SK-N-SH treated with all-trans-retinoic acid at 6 μM for 48 hours (cell line): ENCODE results near the gene FRAS1.

ENCODE experiments used
- ATAC-seq: fragments of 200-7000 bp; cut with Tn5 transposase; 3 replicates; pipeline ENCODE4 v1.9.1; 2020; ENCODE audit warnings: mild to moderate bottlenecking, moderate library complexity
- ARNTL ChIP-seq: fragments of 450-650 bp; formaldehyde crosslinking; IDR thresholded peaks from 2 replicates; pipeline ENCODE4 v1.5.0; 2020; ENCODE audit warnings: low read depth, mild to moderate bottlenecking, moderate library complexity, borderline replicate concordance
- BACH2 ChIP-seq: fragments of 250-450 bp; sonication (Bioruptor Pico); IDR thresholded peaks from 2 replicates; pipeline ENCODE4 v1.9.0; 2021; ENCODE audit warnings: mild to moderate bottlenecking, borderline replicate concordance
- CSDC2 ChIP-seq: fragments of 250-450 bp; sonication (Bioruptor Pico); IDR thresholded peaks from 2 replicates; pipeline ENCODE4 v1.5.0; 2020; ENCODE audit warnings: mild to moderate bottlenecking, moderate library complexity
- CSRNP3 ChIP-seq: fragments of 250-450 bp; sonication (Bioruptor Pico); IDR thresholded peaks from 2 replicates; pipeline ENCODE4 v1.5.1; 2021; ENCODE audit warnings: mild to moderate bottlenecking, moderate library complexity
- ESRRG ChIP-seq: fragments of 250-450 bp; sonication (Bioruptor Pico); IDR thresholded peaks from 2 replicates; pipeline ENCODE4 v1.6.1; 2021; ENCODE audit warnings: mild to moderate bottlenecking
- GLIS3 ChIP-seq: fragments of 250-450 bp; sonication (Bioruptor Pico); IDR thresholded peaks from 2 replicates; pipeline ENCODE4 v1.5.0; 2020; ENCODE audit warnings: mild to moderate bottlenecking, moderate library complexity
- ISL1 ChIP-seq: fragments of 250-450 bp; sonication (Bioruptor Pico); IDR thresholded peaks from 2 replicates; pipeline ENCODE4 v2.1.2; 2022; ENCODE audit warnings: mild to moderate bottlenecking, moderate library complexity
- POU6F1 ChIP-seq: fragments of 250-450 bp; sonication (Bioruptor Pico); IDR thresholded peaks from 2 replicates; pipeline ENCODE4 v1.8.0; 2021; ENCODE audit warnings: low read depth, mild to moderate bottlenecking, moderate library complexity, borderline replicate concordance
- SNAI2 ChIP-seq: fragments of 250-450 bp; sonication (Bioruptor Pico); IDR thresholded peaks from 2 replicates; pipeline ENCODE4 v1.5.0; 2020; ENCODE audit warnings: mild to moderate bottlenecking, moderate library complexity
- TCF4 ChIP-seq: fragments of 250-450 bp; sonication (Bioruptor Pico); IDR thresholded peaks from 2 replicates; pipeline ENCODE4 v1.8.0; 2021; ENCODE audit warnings: mild to moderate bottlenecking, moderate library complexity, borderline replicate concordance
- TOX ChIP-seq: fragments of 250-450 bp; sonication (Bioruptor Pico); IDR thresholded peaks from 2 replicates; pipeline ENCODE4 v1.8.0; 2021; ENCODE audit warnings: mild to moderate bottlenecking, moderate library complexity, borderline replicate concordance
- TSHZ2 ChIP-seq: fragments of 250-450 bp; sonication (Bioruptor Pico); IDR thresholded peaks from 2 replicates; pipeline ENCODE4 v1.5.0; 2020; ENCODE audit warnings: mild to moderate bottlenecking, moderate library complexity
- ZC3H10 ChIP-seq: fragments of 250-450 bp; sonication (Bioruptor Pico); IDR thresholded peaks from 2 replicates; pipeline ENCODE4 v1.5.1; 2021; ENCODE audit warnings: mild to moderate bottlenecking, moderate library complexity
- ZFP3 ChIP-seq: fragments of 250-450 bp; sonication (Bioruptor Pico); IDR thresholded peaks from 2 replicates; pipeline ENCODE4 v1.5.0; 2020; ENCODE audit warnings: mild to moderate bottlenecking, moderate library complexity
- ZFP30 ChIP-seq: fragments of 450-650 bp; formaldehyde crosslinking; IDR thresholded peaks from 2 replicates; pipeline ENCODE4 v1.5.0; 2022; ENCODE audit warnings: mild to moderate bottlenecking, moderate library complexity
- ZNF565 ChIP-seq: fragments of 450-650 bp; formaldehyde crosslinking; conservative IDR thresholded peaks from 2 replicates; pipeline ENCODE4 v1.5.0; 2020; ENCODE audit warnings: low read depth, mild to moderate bottlenecking, moderate library complexity
- TF ChIP-seq, protein P1 (sequence below): fragments of 250-450 bp; sonication (Bioruptor Pico); IDR thresholded peaks from 2 replicates; pipeline ENCODE4 v1.8.0; 2020; ENCODE audit warnings: mild to moderate bottlenecking, moderate library complexity, borderline replicate concordance
- TF ChIP-seq, protein P2 (sequence below): fragments of 250-450 bp; sonication (Bioruptor Pico); IDR thresholded peaks from 2 replicates; pipeline ENCODE4 v1.5.1; 2020; ENCODE audit warnings: low read depth, mild to moderate bottlenecking, moderate library complexity

FRAS1 gene

GRCh38 chr4:78484574-78484973, 427.5 kb downstream of the FRAS1 start:
- no peak for ATAC-seq
- TF ChIP-seq TSHZ2, result no peak
- TF ChIP-seq, protein P1, sequence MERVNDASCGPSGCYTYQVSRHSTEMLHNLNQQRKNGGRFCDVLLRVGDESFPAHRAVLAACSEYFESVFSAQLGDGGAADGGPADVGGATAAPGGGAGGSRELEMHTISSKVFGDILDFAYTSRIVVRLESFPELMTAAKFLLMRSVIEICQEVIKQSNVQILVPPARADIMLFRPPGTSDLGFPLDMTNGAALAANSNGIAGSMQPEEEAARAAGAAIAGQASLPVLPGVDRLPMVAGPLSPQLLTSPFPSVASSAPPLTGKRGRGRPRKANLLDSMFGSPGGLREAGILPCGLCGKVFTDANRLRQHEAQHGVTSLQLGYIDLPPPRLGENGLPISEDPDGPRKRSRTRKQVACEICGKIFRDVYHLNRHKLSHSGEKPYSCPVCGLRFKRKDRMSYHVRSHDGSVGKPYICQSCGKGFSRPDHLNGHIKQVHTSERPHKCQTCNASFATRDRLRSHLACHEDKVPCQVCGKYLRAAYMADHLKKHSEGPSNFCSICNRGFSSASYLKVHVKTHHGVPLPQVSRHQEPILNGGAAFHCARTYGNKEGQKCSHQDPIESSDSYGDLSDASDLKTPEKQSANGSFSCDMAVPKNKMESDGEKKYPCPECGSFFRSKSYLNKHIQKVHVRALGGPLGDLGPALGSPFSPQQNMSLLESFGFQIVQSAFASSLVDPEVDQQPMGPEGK (CRISPR knock-in tag), result no peak

DNA sequence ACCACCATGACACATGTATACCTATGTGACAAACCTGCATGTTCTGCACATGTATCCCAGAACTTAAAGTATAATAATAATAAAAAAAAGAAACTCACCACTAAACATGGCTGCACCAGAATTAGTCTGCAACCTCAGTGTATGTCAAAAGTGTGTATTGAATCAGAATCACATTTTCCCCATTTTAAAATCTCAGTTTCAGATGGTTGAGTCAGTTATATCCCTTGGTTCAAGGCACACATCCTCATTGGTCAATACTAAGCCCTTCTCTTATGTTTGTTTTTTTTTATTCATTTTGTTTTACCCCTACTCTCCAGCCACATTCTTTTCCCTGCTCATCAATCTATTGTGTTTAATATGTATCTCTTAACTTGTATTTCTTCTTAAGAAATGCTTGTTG, 436.6 kb downstream of the FRAS1 start:
- TF ChIP-seq, protein P2, sequence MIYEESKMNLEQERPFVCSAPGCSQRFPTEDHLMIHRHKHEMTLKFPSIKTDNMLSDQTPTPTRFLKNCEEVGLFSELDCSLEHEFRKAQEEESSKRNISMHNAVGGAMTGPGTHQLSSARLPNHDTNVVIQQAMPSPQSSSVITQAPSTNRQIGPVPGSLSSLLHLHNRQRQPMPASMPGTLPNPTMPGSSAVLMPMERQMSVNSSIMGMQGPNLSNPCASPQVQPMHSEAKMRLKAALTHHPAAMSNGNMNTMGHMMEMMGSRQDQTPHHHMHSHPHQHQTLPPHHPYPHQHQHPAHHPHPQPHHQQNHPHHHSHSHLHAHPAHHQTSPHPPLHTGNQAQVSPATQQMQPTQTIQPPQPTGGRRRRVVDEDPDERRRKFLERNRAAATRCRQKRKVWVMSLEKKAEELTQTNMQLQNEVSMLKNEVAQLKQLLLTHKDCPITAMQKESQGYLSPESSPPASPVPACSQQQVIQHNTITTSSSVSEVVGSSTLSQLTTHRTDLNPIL (CRISPR knock-in tag), result no peak
- TF ChIP-seq ZFP30 (CRISPR knock-in tag) (no peak), ISL1 (no peak), ZC3H10 (no peak), ZFP3 (no peak), POU6F1 (no peak), TCF4 (no peak), SNAI2 (CRISPR knock-in tag) (no peak), ZNF565 (CRISPR knock-in tag) (no peak), GLIS3 (no peak), TOX (no peak), CSRNP3 (CRISPR knock-in tag) (no peak), ARNTL (CRISPR knock-in tag) (no peak), ESRRG (CRISPR knock-in tag) (no peak), TSHZ2 (no peak), CSDC2 (CRISPR knock-in tag) (no peak), BACH2 (no peak)
- TF ChIP-seq, protein P1 (CRISPR knock-in tag), result no peak
- no peak for ATAC-seq
